GM03348 (cell line): ENCODE measurements around the gene MTHFSD.

Source experiments
- DNase-seq: peaks from one replicate; pipeline ENCODE4 v3.0.0; 2012; ENCODE audit warnings: low spot score

Gene MTHFSD

GRCh38 chr16:86514481-86515376 is 40.3 kb downstream of the MTHFSD start:
- DNase-seq: no peak

GRCh38 chr16:86513471-86514277 is 41.4 kb downstream of the MTHFSD start:
- DNase-seq: no peak

GRCh38 chr16:86512860-86513470 is 42.1 kb downstream of the MTHFSD start:
- DNase-seq: no peak

- no peak for DNase-seq
These were observed 42.7 kb downstream of the MTHFSD start for GRCh38 chr16:86512301-86512859.

GRCh38 chr16:86511317-86512161 is 43.5 kb downstream of the MTHFSD start:
- no peak for DNase-seq

GRCh38 chr16:86510465-86511261 is 44.4 kb downstream of the MTHFSD start, which contains the start of gene FOXF1:
Gene FOXF1 (plus strand): TSS chr16:86510527. CDS start chr16:86510570, 43 bp downstream.
- DNase-seq: peak; percentile 51

GRCh38 chr16:86509759-86510464 is 45.1 kb downstream of the MTHFSD start:
- DNase-seq: peak; percentile 76

- peak; percentile 90 for DNase-seq
These were observed 45.9 kb downstream of the MTHFSD start for GRCh38 chr16:86508947-86509758.

GRCh38 chr16:86508028-86508946 is 46.7 kb downstream of the MTHFSD start:
- no peak for DNase-seq

GRCh38 chr16:86507173-86508027 is 47.6 kb downstream of the MTHFSD start:
- DNase-seq: no peak

GRCh38 chr16:86505899-86506864 is 48.9 kb downstream of the MTHFSD start:
- no peak for DNase-seq

GRCh38 chr16:86505185-86505898 is 49.7 kb downstream of the MTHFSD start:
- no peak for DNase-seq

GRCh38 chr16:86504315-86505184 is 50.5 kb downstream of the MTHFSD start:
- no peak for DNase-seq

GRCh38 chr16:86503830-86504229 is 51.2 kb downstream of the MTHFSD start:
- no peak for DNase-seq
